NCI-H69 (cell line): ENCODE results near the gene GPAT2.
"Not testable (repeated sequence)": the region's sequence is repeated elsewhere in the genome, so short reads cannot be mapped to it uniquely, and the experiment has no call there.

Source experiments
- DNase-seq: peaks from one replicate; lab custom pipeline; 2025; lab: John Stamatoyannopoulos, UW

Gene GPAT2

GRCh38 chr2:96064760-96065159 lies 30.0 kb upstream of the GPAT2 start:
- not testable (repeated sequence) for DNase-seq

DNA sequence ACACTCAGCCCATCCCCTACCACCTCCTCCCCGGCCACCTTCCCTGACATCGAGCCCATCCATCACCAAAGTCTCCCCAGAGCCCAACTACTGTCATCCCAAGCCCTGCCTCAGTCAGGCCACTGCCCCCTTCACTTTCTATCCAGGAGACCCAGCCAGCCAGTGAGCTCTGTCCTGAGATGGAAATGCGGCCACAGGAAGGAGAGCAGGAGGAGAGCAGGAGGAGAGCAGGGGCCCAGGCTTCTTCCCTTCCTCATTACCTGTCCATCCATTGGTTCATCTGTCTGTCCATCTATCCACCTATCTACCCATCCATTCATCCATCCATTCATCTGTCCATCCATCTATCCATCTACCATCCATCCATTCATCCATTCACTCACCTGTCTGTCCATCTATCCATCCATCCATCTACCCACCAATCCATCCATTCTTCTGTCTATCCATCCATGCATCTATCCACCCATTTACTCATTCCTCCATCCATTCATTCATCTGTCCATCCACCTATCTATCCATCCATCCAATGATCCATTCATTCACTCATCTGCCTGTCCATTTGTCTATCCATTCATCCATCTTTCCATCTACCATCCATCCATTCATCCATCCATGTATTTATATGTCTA lies 29.4 kb upstream of the GPAT2 start:
- DNase-seq: not testable (repeated sequence)

DNA sequence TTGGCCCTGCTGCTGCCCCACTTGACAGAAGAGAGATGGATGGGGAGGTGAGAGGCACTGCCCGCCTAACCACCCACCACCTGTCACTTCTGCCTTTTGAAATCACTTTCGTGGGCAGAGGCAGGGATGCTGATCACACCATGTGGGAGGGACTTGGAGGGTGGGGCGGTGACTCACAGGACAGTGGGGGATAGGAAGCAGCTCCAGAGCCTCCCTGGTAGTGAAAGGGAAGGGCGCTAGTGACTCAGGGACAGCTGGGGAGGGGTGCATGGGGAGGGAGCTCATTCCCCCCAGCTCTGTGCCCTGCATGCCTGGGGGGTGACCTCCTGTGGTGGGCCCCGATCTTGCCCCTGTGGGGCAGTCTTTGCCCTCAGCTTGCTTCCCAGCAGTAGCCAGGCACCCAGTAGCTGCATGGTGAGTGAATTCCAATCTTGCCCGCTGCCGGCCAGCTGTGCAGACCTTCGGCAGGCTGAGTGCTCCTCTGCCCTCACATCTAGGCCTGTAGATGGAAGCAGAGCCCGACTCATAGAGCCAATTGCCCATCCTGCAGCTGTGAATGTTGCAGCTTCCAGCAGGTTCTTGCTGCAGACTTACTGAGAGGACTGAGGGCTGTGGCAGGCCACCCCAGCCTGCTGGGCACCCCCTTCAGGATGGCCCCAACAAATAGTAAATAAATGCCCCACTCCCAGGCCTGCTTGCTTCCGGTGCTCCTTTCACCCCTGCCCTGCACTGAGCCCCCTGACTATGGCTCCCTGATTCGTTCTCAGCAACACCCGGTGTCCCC lies 28.6 kb upstream of the GPAT2 start:
- DNase-seq: not testable (repeated sequence)

DNA sequence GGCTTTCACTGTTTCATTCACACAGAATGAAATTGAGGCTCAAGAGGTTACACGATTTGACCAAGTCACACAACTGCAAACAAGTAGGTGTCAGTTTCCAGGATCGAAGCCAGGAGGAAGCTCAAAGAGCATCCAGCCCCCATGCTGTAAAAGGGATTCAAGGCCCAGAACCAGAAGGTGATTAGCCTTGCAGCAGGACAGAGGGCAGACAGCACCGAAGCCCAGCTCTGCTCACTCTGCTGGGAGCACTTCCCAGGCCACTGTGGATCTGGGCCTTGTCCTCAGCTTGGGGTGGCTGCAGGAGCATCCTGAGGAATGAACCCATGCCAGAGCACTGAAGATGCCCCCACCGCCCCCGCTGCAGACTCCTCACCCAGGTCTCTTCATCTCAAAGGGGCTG lies 27.8 kb upstream of the GPAT2 start:
- not testable (repeated sequence) for DNase-seq

DNA sequence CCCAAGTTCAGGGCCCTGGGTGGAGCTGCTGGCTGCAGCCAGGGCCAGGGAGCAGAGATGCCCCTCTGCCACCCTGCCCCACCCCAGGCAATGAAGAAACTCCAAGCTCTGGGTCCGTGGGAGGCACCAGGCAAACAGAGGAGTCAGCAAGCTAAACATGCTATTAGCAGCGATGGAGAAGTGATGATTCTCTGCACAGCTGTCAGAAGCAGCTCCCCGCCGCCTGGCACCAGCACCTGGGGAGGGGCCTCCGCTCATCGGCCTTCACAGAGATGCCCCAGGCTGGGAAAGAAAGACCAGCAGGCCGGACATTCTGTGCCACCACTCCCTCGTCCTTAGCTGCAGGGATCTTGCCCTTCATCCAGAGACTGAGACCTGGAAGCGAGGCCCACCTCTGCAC lies 27.2 kb upstream of the GPAT2 start:
- DNase-seq: not testable (repeated sequence)

DNA sequence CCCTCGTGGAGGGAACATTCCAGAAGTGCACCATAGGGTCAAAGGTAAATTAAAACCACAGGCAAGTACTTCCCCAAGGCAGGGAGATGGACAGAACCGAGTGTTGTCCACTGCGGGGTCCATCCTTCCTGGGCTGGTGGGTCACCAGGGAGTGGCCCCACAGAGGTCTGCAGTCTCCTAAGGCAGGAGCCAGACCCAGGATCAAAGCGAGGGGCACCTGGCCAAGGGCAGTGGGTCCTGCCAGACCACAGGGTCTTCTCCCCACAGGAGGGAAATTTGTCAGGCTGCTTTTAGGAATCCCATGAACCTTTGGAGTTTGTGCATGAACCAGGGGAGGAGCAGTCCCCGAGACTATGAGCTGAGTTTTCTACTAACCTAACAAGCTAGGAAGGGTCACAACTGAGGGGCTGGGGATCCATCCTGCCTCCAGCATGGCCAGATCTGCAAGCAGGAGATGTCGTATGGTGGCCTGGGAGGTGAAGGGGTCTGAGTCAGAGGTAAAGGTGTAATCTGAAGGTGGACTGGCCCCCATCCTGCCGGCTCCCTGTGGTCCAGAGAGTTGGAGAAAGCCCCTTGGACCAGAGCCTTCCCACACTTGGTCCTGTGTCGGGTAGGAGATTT lies 26.6 kb upstream of the GPAT2 start:
- not testable (repeated sequence) for DNase-seq

DNA sequence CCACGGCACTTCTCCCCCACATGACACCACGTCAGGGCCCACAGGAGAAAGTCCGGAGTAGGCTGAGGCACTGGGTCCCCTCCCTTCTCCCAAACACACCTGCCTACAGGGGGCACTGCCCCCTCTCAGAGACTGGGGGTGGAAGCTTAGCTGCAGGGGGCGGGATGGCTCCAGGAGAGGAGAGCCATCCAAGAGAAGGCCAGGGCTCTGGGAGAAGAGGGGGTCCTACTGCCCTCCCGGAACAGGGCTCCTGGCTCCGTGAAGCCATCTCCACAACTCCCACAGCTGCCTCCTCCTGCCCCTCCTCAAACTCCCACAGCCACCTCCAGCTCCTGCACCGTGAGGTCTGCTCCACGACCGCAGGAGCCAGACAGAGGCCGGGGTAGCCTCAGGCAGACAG lies 25.6 kb upstream of the GPAT2 start:
- DNase-seq: not testable (repeated sequence)

GRCh38 chr2:96059443-96059842 lies 24.7 kb upstream of the GPAT2 start:
- not testable (repeated sequence) for DNase-seq

GRCh38 chr2:96055830-96056229 lies 21.1 kb upstream of the GPAT2 start:
- DNase-seq: not testable (repeated sequence)

GRCh38 chr2:96054537-96054936 lies 19.8 kb upstream of the GPAT2 start:
- not testable (repeated sequence) for DNase-seq

DNA sequence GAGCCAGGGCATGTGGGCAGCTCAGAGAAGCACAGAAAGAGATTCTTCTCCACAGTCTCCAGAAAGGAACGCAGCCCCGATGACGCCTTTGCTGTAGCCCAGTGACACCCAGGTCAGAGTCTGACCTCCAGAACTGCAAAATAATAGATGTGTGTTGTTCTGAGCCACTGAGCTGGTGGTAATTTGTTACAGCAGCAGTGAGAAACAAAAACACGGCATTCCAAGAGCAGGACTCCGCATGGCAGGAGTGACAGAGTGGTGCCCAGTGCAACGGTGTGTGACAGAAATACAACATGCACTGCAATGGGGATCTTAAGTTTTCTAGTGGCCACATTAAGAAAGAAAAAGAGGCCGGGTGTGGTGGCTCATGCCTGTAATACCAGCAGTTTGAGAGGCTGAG lies 18.7 kb upstream of the GPAT2 start:
- DNase-seq: not testable (repeated sequence)

GRCh38 chr2:96052632-96053031 lies 17.9 kb upstream of the GPAT2 start:
- DNase-seq: not testable (repeated sequence)

DNA sequence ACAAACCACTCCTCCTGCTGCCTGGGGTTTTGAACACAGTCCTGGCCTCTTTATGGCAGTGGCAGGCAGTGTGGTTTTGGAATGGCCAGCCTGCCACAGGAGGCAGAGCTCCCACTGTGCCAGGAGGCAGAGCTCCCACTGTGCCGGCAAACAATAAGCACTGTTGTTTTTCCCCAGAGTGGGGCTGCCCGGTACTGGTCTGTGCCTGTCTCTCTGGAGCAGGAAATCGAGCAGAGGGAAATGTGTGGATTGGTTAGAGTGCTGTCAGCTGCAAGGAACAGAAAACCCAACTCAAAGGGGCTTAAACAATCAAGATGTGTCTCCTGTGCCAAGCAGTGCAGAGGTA lies 15.2 kb upstream of the GPAT2 start:
- not testable (repeated sequence) for DNase-seq

DNA sequence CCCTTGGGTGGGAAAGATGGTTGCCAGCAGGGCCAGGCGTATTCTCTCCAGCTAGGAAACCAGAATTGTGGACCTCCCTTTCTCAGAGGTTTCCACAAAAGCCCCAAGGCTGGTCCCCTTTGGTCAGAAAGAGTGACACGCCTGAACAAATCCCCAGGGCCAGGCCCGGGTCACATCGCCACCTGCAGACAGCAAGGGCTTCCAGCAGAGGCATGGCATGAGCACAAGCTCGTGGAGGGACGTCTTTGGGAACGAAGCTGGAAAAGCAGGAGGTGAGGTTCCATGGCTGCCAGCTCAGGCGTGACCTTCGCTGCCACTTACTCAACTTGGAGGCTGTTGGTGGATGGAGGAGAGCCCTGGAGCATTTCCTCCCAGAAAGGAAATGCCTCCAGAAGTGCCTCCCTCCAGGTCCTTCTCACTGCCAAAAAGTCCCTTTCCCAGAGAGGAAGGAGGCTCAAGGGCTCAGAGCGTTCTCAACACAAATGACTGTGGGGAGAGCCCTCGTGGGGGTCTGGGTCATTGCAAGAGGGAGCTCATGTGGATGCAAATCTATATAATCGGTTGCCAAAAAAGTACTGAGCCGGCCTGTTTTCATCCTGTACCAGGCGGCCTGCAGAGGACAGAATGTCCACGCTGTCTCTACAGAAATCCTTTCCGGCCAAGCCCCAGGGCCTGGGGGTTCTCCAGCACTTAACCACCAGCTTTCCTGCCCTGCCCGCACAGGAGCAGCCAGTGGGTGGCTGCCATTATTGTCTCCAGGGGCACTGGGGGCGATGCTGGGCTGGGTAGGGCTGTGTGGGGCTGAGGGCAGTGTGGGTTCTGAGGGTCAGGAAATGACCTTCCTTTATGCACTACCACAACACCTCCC lies 14.6 kb upstream of the GPAT2 start:
- not testable (repeated sequence) for DNase-seq

- DNase-seq: not testable (repeated sequence)
These were observed 838 bp upstream of the GPAT2 start for GRCh38 chr2:96035554-96035953.

DNA sequence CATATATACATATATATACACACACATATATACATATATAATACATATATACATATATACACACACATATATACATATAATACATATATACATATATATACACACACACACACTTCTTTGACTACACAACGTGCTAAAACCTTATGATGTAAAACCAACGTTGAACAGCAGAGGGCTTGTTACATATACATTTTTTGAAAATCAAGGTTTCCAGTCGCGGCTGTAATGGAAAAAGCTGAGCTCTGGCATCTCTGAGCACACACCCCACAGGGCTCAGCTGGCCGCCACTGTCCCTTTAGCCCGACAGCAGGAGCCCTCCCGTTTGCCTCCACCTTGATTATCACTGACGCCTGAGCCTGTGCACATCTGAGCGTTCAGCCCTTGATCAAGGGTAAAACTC lies 719 bp downstream of the GPAT2 start:
- DNase-seq: not testable (repeated sequence)

DNA sequence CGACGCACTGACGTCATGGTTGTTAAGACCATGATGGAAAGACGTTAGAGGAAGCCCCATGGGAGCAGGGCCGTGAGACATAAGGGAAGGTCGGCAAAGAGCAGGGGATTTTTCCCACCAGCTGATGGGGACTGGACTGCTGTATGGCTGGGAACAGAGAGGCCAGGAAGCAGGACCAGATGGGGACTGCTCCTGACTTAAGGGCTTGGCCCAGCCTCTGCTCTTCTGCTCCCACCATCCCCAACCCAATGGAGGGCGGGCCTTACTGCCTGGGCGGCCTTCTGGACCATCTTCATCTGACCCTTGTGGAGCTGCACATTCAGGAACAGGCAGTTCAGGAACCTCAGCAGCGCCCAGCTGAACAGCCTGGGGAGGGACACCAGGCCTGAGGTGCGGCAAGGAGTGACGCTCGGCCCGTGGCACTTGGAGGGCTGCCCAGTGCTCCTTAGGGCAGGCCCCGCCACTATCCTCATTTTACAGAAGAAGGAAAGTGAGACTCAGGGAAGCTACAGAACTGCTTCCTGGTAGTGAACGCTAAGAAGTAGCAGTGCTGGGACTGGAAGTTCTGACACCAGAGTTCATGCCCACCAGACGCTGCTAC lies 6.9 kb downstream of the GPAT2 start:
- not testable (repeated sequence) for DNase-seq

GRCh38 chr2:96025755-96026154 lies 9.0 kb downstream of the GPAT2 start:
- not testable (repeated sequence) for DNase-seq

GRCh38 chr2:96025194-96025492 lies 9.6 kb downstream of the GPAT2 start:
- DNase-seq: no peak

- DNase-seq: no peak
These were observed 10.2 kb downstream of the GPAT2 start for GRCh38 chr2:96024336-96025193.

DNA sequence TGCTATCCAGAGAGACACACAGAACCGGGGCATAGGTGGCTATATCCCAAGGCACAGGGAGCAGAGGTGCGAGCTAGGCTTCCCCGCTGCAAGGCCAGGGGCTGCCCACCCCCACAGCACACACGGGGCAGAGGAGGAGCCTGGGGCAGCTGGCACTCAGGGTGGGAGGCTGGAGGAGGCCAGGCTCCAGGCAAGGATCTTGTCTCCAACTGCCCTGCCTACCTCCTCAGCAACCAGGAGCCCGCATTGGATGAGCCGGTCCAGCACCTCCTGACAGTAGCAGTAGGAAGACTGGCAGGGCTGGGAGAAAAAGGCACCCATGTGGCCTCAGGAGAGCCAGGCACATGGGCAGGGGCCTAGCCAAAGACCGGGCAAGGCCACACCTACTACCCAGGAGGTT lies 11.0 kb downstream of the GPAT2 start:
- not testable (repeated sequence) for DNase-seq
